Measurements from ENCODE around the gene VPS36. TPM values are rescaled to one million over a fixed set of nuclear protein-coding genes. Genes with fewer than 3 reads are reported as not detected.

VPS36 gene
- total and polyA plus RNA-seq, 2 of the 8 experiments (the other 6 are each of a cell fraction or from before 2014, with no cell fraction given), result 14.1 to 19.8 TPM

DNA sequence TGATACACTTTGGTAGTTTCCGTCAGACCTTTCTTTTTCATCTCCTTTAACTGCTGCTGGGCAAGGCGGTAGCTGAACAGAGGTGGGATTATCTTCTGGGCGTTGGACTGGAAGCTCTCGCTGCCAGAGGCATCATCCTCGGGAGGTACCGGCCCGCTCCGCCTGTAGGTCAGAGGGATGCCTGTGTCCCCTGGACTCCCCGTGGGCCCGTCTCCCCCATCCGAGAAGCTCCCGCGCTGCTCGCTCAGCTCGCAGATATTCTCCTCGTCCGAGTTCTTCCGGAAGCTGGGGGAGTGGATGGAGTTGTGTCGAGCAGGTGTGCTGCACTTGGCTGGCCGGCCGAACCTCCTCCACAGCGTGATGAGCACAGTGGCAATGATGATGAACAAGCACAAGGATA lies 72.1 kb downstream of the VPS36 start (continued):
- TF ChIP-seq, protein P1, sequence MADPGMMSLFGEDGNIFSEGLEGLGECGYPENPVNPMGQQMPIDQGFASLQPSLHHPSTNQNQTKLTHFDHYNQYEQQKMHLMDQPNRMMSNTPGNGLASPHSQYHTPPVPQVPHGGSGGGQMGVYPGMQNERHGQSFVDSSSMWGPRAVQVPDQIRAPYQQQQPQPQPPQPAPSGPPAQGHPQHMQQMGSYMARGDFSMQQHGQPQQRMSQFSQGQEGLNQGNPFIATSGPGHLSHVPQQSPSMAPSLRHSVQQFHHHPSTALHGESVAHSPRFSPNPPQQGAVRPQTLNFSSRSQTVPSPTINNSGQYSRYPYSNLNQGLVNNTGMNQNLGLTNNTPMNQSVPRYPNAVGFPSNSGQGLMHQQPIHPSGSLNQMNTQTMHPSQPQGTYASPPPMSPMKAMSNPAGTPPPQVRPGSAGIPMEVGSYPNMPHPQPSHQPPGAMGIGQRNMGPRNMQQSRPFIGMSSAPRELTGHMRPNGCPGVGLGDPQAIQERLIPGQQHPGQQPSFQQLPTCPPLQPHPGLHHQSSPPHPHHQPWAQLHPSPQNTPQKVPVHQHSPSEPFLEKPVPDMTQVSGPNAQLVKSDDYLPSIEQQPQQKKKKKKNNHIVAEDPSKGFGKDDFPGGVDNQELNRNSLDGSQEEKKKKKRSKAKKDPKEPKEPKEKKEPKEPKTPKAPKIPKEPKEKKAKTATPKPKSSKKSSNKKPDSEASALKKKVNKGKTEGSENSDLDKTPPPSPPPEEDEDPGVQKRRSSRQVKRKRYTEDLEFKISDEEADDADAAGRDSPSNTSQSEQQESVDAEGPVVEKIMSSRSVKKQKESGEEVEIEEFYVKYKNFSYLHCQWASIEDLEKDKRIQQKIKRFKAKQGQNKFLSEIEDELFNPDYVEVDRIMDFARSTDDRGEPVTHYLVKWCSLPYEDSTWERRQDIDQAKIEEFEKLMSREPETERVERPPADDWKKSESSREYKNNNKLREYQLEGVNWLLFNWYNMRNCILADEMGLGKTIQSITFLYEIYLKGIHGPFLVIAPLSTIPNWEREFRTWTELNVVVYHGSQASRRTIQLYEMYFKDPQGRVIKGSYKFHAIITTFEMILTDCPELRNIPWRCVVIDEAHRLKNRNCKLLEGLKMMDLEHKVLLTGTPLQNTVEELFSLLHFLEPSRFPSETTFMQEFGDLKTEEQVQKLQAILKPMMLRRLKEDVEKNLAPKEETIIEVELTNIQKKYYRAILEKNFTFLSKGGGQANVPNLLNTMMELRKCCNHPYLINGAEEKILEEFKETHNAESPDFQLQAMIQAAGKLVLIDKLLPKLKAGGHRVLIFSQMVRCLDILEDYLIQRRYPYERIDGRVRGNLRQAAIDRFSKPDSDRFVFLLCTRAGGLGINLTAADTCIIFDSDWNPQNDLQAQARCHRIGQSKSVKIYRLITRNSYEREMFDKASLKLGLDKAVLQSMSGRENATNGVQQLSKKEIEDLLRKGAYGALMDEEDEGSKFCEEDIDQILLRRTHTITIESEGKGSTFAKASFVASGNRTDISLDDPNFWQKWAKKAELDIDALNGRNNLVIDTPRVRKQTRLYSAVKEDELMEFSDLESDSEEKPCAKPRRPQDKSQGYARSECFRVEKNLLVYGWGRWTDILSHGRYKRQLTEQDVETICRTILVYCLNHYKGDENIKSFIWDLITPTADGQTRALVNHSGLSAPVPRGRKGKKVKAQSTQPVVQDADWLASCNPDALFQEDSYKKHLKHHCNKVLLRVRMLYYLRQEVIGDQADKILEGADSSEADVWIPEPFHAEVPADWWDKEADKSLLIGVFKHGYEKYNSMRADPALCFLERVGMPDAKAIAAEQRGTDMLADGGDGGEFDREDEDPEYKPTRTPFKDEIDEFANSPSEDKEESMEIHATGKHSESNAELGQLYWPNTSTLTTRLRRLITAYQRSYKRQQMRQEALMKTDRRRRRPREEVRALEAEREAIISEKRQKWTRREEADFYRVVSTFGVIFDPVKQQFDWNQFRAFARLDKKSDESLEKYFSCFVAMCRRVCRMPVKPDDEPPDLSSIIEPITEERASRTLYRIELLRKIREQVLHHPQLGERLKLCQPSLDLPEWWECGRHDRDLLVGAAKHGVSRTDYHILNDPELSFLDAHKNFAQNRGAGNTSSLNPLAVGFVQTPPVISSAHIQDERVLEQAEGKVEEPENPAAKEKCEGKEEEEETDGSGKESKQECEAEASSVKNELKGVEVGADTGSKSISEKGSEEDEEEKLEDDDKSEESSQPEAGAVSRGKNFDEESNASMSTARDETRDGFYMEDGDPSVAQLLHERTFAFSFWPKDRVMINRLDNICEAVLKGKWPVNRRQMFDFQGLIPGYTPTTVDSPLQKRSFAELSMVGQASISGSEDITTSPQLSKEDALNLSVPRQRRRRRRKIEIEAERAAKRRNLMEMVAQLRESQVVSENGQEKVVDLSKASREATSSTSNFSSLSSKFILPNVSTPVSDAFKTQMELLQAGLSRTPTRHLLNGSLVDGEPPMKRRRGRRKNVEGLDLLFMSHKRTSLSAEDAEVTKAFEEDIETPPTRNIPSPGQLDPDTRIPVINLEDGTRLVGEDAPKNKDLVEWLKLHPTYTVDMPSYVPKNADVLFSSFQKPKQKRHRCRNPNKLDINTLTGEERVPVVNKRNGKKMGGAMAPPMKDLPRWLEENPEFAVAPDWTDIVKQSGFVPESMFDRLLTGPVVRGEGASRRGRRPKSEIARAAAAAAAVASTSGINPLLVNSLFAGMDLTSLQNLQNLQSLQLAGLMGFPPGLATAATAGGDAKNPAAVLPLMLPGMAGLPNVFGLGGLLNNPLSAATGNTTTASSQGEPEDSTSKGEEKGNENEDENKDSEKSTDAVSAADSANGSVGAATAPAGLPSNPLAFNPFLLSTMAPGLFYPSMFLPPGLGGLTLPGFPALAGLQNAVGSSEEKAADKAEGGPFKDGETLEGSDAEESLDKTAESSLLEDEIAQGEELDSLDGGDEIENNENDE (IDR thresholded peaks at IDR 0.05; ENCODE audit: insufficient replicate concordance, low read length), result no peak
- no peak for TF ChIP-seq MAFK (IDR thresholded peaks at IDR 0.05; ENCODE audit: low read depth, low read length)
- no peak for TF ChIP-seq CEBPB (IDR thresholded peaks at IDR 0.05; ENCODE audit: low read depth, low read length)

All from H1 (cell line).